OCI-LY1 (cell line): Measurements from ENCODE around the gene ZFP91.

Source experiments
- CTCF ChIP-seq: fragments of 200-600 bp; sonication (generic), shearing (Covaris generic); IDR thresholded peaks from 2 replicates; pipeline ENCODE4 v1.5.1; 2017; ENCODE audit warnings: mild to moderate bottlenecking, antibody characterized with exemption, low read length, moderate library complexity, mixed read lengths
- EZH2 ChIP-seq: fragments of 200-600 bp; sonication (generic), shearing (Covaris generic); IDR thresholded peaks from 2 replicates; pipeline ENCODE4 v1.8.0; 2017; ENCODE audit warnings: borderline replicate concordance, mixed run types, mild to moderate bottlenecking, antibody characterized with exemption, low read length, moderate library complexity, mixed read lengths

- TF ChIP-seq EZH2: no peak
- TF ChIP-seq CTCF: peak; percentile 41; the same call in 1 of the 2 replicates
These were observed 1.9 kb upstream of the ZFP91 start for GRCh38 chr11:58576887-58577471.
